Spleen (tissue), 7 donors: ENCODE results near the gene SLC46A2.

Experiments used
- CTCF ChIP-seq, 11 experiments: fragments of 200-600 bp in 7 of 11; fragments of 450-650 bp in 4 of 11; sonication (generic) in 4 of 11; IDR thresholded peaks in 8 of 11; conservative IDR thresholded peaks in 3 of 11; 1 replicate in 7 of 11; 2 replicates in 4 of 11; pipeline versions ENCODE4 v1.4.0 to v1.8.0; 2016 to 2021; ENCODE audit warnings: antibody characterized with exemption in 11 of 11, inconsistent platforms in 4 of 11, mild to moderate bottlenecking in 1 of 11
- POLR2A ChIP-seq, 3 donors: fragments of 450-650 bp; IDR thresholded peaks; one replicate each; pipeline ENCODE4 v1.5.1; 2017; ENCODE audit warnings: antibody characterized with exemption in 3 of 3, mild to moderate bottlenecking in 1 of 3
- POLR2AphosphoS5 ChIP-seq, 3 donors: sonication (generic); formaldehyde crosslinking; IDR thresholded peaks; one replicate each; pipeline ENCODE4 v1.5.1; 2017; ENCODE audit warnings: antibody characterized with exemption in 3 of 3
- donor health status: DM: no; HTN: no; CAD: no; lungs with moderate emphysema.
- donor health status: DM: no; HTN: no; CAD: no.
- donor health status: DM: no; HTN: no; CAD: no.

DNA sequence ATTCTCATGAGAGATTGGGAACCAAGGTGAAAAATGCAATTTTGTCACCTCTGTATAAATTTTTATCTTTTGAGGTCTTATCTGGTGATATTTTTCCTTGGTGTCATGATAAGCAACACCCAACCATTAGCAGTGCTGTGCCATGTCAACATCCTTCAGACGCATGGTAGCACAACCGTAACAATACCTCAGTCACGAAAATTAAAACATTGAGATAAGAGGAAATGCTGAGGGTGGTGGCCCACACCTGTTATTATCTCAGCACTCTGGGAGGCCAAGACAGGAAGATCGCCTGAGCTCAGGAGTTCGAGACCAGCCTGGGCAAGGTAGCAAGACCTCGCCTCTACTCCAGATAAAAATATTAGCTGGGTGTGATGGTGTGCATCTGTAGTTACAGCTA lies 32.7 kb downstream of the SLC46A2 start:
- TF ChIP-seq POLR2AphosphoS5 (IDR thresholded peaks at IDR 0.05): no peak
- no peak for TF ChIP-seq CTCF (IDR thresholded peaks at IDR 0.05 in 8 of 11, conservative IDR thresholded peaks at IDR 0.05 in 3 of 11)
- no peak for TF ChIP-seq POLR2A (IDR thresholded peaks at IDR 0.05)
